NCI-H2171 treated with DMSO at 0.1 percent for 48 hours (cell line): Measurements from ENCODE around the gene AADACL4.
"Not testable (repeated sequence)": the region's sequence is repeated elsewhere in the genome, so short reads cannot be mapped to it uniquely, and the experiment has no call there.

Experiments used
- DNase-seq: peaks from one replicate; lab custom pipeline; 2025; lab: John Stamatoyannopoulos, UW

The AADACL4 gene

DNA sequence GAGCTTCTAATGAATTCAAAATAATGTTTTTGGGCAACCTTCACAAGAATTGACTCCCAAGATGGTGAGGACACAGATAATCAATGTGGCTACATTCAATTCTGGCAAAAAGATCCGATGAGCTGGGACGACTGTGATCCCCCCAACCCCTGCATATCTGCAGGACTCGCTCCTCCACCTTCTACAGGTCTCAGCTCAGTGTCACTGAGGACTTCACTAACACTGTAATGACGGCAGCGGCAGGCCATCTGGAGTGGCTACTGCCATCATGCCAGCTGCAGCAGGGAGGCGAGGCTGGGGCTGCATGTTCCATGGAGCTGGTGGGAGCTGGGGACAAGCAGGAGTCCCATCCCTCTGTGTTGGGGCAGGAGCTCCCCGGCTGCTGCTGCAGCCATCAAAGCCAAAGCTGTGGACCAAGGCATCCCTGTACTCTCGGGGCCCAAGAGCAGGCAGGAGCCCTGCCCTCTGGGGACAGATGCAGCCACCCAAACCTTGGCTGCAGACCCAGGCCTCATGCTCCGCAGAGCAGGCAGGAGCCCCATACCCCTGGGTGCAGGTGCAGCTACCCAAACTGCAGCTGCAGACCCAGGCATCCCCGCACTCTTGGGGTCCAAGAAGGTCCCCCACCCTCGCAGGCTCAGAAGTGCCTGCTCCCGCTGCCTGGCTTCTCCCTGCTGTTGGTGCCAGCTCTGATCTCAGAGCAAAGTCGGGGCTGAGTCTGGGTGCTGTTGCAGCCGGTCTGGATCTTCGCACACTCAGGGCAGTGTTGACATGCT is 13.7 kb upstream of the AADACL4 start:
- no peak for DNase-seq

DNA sequence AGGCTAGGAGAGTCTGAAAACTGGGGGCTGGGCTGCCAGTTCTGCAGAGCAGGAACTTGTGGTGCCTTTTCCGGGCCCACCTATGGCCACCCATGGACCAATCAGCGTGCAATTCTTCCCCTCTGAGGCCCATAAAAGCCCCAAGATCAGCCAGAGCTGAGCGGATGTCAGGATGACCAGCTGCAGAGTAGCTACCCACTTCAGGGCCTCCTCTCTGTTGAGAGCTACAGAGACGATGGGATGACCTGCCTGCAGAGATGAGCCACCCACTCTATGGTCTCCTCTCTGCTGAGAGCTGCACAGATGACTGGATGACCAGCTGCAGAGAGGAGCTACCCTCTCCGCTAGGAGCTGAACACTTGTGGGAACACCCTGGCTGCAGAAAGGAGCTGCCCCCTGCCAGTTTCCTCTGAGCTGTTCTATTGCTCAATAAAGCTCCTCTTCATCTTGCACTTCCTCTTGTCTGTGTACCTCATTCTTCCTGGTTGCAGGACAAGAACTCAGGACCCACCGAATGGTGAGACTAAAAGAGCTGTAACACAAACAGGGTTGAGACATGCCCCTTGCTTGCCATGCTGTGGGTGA is 12.8 kb upstream of the AADACL4 start:
- DNase-seq, result no peak

DNA sequence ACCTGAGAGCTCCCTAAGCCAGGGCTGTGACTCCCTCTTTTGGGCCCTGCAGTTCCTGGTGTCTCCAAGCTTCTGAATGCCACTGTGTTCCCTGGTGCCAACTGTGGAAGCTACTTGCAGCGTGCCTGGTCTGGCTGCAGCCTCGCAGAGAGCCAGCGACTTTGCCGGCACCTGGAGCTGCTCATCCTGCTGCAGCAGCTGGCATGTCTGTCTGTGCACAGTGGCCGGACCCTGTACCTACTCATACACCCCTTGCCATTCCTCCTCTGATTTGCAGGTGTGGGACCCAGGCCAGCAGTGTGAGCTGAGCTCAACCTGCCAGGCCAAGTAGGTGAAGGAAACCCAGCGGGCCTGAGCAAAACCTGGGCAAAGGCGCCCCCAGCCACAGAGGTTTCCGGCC is 12.3 kb upstream of the AADACL4 start:
- DNase-seq, result no peak

DNA sequence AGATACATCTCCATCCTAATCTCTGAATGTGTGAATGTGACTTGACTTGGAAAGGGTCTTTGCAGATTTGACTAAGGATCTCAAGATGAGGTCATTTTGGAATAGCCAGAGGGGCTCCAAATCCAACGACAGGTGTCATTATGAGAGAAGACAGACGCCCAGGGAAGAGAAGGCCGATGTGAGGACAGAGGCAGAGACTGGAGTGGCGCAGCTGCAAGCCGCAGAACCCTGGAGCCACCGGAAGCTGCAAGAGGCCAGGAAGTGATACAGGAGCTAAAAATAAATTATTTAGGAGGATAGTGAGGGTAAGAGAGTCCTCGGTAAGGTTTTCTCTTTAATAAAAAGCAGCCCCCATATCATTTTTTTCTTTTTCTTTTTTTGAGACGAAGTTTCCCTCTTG is 9.7 kb upstream of the AADACL4 start:
- no peak for DNase-seq

DNA sequence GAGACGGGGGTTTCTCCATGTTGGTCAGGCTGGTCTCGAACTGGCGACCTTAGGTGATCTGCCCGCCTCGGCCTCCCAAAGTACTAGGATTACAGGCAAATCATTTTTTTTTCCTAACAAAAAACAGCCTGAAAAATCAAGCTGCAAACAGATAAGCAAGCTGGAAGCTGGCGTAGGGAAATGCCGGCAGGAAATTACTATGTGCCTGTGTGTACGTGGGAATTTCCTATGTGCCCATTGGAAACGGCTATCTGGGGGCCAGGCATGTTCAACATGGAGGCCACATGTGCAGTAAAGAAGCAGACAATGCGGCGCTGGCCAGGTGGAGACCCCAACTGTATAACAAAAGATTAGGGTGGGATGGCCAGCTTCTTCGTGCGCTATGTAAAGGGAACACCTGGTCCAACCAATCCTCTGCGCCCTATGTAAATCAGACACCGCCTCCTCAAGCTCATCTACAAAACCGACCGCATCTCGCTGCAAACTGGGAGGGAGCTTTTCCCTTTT is 9.1 kb upstream of the AADACL4 start:
- no peak for DNase-seq

DNA sequence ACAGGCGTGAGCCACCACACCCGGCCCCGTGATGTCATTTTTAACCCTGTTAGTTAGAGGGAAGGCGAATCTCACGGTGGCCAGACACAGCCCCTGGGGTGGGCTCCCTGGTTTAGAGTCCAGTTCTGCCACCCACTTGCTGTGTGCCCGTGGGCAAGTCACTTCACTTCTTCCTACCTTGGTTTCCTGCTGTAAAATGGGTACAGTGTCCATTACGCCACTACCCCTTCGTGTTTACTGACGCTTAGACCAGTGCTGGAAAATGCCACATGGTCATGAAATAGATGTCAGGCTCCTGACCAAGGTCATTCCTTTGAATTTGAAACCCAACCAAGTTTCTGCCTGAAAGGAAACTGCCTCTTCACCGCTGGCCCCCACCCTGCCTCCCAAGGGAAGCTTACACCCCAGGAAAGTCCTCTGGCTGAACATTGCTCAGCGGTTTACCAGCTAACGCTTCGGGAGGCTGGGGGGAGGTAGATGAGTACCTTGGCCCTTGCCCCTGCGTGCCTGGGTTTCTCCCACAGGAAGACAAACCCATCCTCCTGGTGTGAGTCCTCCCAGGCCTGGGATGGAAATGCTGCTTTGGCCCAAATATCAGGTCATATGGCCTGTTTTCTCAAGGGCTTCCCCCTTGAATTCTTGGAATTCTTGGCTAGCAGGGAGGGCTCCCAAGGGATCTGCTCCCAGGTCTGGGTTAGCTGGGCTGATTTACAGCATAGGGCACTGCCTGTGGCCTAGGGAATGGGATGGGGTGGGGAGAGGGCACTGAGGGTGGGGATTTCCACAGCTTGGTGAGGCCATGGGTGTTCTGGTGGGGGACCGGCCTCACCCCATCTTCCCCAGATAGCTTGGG is 7.6 kb upstream of the AADACL4 start:
- no peak for DNase-seq

DNA sequence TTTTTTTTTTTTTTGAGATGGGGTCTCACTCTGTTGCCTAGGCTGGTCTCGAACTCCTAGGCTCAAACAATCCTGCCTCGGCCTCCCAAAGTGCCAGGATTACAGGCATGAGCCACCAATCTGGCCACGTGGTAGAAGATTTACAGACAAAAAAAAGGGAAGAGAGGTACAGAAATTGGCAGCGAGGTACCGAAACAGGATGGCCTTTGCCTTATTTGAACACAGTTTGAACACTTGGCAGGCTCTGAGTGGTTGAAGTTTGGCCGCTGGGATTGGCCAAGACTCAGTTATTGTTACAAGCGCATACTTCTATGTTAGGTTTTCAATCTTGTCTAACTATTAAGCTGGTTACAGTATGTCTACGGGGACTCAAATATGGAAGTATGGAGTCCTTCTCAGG is 6.2 kb upstream of the AADACL4 start:
- DNase-seq, result no peak

DNA sequence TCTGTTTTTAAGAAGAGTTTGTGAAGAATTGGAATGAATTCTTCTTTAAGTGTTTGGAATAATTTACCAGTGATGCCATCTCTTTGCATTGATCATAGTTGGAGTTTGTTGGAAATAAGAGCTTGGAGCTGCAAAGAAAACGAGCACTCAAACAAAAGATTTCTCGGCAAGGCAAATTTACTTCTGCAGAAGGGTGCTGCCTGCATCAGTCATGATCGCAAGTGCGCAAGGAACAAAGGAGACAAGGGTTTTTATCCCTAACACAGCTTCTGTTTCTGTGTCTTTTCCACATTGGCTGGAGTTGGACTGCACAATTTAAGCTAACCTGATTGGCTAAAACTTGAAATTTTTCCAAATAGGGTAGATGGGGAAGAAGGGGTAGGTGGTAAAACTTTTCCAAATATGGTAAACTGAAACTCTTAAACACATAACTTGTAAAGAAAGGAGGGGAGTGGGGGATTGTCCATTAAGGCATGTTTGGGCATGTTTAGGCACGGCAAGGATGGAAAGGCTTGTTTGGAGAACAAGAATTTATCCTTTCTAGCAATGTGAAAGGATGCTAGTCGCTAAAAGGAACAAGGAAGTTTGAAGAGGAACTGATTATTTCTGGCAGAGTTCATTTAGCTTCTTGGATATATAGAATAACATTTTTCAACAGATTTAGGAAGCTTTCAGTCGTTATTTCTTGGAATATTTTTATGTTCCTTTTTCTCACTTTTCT is 3.5 kb upstream of the AADACL4 start:
- no peak for DNase-seq

DNA sequence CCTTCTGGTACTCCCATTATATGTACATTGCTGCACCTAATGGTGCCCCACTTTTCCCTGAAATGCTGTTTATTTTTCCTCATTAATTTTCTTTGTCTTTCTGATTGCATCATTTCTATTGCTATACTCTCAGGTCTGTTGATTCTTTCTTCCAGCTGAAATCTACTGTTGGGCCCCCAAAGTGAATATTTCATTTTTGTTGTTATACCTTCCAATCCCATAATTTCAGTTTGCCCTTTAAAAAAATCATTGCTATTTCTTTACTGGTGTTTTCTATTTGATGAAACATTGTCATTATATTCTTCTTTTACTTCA is 3.0 kb upstream of the AADACL4 start:
- DNase-seq, result no peak

DNA sequence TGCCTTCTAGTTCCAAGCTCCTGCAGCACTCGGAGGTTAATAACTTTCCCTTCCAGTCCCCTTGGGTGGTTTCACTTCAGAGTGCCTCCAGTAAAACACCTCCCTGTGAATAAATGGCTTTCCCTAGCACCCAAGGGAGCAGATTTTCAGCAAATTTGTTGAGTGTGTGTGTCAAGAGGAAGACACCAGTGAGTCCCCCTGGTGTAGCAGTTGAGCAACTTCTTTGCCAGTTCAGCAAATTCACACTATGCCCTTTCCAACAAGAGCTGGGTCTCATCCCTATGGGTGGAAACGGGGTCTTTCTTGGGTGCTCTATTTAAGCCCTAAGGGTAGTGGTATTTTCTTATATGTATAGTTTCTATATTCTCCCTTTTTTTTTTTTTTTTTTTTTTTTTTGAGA is 806 bp upstream of the AADACL4 start:
- DNase-seq, result no peak

DNA sequence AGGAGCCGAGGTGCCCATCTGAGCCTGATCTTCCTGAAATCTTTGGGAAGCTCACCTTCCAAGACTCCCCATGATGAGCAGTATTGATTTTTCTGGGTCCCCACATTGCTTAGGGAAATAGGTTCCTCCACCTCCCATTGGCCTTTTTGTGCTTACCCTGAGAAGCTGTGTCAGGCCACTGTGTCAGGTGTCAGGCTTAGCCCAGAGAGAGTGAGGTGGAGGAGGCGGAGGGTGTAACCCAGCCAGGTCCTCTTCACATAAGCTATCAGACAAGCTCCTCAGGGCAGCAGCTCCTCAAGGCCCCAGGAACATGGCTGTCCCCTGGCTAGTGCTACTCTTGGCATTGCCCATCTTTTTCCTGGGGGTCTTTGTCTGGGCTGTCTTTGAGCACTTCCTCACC is 352 bp downstream of the AADACL4 start:
- no peak for DNase-seq

DNA sequence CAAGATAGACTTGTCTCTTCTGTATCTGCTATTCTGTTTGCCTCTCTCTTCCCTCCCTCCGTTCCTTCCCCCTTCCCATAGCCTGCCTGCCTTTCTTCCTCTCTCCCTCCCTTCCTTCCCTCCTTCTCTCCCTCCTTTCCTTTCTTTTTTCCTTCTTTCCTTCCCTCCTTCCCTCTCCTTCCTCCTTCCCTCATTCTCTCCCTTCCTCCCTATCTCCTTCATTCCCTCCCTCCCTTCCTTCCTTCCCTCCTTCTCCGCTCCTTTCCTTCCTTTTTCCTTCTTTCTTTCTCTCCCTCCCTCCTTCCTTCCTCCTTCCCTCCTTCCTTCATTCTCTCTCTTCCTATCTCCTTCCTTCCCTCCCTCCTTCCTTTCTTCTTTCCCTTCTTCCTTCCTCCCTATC is 944 bp downstream of the AADACL4 start:
- no peak for DNase-seq

DNA sequence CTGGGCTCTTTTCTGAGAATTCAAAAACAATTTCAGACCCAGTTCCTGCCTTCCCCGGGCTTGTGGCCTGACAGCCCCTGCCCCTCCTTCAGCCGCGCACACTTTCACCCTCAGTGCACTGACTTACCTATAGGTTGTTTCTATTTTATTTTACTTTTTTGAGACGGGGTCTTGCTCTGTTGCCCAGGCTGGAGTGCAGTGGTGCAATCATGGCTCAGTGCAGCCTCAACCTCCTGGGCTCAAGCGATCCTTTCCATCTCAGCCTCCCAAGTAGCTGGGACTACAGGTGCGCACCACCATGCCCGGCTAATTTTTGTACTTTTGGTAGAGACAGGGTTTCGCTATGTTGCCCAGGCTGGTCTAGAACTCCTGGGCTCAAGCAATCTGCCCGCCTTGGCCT is 1.5 kb downstream of the AADACL4 start:
- not testable (repeated sequence) for DNase-seq

DNA sequence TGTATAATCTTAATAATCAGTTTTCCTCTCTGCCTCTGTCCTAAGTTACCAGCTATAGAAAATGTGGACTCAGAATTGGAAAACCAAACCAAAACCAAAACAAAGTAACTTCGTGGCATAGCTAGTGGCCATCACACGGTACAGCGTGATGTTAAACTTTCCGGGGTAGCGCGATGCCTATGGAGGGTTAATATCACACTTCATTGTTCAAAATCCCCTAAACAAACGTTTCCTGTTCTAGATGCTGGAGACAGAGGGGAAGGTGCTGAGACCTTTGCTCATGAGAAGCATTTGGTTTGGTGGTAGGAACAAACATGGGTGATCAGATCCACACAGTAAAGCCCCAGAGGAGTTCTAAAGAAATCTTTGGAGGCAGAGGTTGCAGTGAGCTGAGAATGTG is 4.9 kb downstream of the AADACL4 start:
- DNase-seq, result no peak

DNA sequence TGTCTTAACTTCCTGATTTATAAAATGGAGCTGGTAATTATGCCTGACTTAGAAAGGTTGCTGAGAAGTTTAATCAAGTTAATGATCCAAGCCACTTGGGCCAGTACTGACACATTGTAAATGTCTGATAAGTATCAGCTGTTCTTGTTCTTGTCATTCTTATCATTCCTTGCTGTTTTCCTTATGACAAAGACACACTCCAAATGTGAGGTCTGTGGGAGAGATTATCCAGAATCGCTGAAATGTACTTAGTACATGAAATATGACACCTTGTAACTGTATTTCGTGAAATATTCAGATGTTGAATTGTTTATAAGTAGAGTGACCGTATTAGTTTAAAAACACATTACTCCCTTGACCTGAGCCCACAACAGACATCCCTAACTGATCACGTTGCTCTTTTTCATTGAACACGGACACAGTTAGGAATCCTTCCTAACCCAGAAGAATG is 6.1 kb downstream of the AADACL4 start:
- DNase-seq, result no peak

DNA sequence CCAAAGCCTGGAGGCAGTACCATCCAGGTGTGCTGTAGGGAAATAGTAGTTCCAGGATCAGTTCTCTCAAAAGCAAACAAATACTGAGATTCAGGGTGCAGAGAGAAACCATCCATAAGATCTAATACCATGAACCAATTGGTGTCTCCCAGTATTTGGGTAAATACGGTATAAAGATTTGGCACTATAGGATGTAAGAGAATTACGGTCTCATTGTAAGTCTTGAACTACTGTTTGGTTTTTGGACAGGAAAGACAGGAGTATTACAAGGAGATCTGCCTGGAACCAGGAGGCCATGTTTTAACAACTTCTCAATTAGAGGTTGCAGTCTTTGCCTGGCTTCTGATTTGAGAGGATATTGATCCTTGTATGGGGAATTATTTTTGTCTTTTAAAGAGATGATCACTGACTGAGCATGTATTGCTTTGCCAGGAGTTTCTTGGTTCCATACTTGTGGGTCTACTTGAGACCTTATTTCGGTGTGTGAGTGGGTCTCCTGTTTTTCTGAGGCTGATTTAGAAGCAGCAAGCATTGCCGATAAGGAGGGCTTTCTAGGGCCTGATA is 10.2 kb downstream of the AADACL4 start:
- no peak for DNase-seq

DNA sequence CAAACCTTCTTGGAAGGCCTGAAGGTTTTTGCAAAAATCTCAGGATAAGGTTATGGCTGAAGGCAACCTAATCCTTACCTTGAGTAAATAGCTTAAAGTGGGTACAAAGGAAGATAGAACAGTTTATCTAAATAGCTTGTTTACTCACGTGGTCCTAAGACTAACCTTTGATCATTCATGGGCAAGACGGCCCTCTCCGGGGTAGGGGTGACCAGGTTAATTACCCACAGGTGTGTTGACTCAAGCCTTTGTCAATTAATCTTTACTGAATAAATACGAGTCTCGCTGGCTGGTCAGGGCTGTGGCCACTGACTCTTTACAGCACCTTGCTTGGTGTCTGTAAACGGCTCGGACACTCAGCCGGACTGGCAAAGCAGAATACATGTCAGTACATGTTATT is 10.8 kb downstream of the AADACL4 start:
- no peak for DNase-seq

DNA sequence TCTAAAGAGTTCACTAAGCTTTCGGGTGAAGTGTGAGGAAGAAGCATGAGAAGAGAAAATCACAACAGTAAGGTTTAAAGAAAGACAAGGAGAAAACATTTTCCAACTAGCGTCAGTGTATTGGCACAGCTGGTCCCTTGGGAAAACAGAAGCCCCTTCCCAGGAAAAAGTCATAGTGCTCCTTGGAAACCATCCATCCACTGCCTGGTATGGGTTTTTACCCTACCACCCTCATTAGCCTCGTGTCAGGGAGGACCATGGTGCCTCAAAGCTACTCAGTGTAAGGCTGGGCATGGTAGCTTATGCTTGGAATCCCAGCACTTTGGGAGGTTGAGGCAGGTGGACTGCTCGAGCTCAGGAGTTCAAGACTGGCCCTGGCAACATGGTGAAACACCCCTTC is 12.7 kb downstream of the AADACL4 start:
- DNase-seq, result no peak

DNA sequence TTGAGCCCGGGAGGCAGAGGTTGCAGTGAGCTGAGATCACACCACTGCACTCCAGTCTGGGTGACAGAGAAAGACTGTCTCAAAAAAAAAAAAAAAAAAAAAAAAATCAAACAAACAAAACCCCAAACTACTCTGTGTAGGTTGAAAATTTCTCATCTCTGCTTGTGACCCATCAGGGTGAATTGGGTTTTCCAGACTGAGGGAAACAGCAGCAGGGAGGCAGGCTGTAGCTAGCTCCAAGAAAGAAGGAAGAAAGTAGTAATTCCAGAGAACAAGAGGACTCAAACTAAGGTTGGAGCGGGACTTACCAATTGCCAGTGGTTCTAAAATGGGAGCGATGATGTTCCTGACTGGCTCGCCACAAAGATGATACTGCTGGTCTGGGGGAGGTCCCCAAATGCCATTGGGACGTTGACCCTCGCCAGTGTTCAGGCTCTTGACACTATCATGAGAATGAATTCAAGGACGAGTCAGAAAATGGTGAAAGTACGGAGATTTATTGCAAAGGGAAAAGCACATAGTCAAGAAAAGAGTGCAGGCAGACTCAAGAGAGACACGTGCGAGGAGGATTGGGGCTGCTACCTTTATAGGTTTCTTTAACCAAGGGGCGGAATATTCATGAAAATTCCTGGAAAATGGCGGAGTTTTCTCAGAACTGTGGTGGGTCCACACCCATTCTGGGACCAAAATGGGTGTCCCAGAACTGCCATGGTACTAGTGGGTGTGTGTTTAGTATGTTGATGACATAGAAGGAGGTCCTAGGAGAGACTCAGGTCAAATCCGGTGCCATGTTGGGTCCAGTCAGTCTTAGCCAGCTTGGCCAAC is 13.4 kb downstream of the AADACL4 start:
- no peak for DNase-seq

DNA sequence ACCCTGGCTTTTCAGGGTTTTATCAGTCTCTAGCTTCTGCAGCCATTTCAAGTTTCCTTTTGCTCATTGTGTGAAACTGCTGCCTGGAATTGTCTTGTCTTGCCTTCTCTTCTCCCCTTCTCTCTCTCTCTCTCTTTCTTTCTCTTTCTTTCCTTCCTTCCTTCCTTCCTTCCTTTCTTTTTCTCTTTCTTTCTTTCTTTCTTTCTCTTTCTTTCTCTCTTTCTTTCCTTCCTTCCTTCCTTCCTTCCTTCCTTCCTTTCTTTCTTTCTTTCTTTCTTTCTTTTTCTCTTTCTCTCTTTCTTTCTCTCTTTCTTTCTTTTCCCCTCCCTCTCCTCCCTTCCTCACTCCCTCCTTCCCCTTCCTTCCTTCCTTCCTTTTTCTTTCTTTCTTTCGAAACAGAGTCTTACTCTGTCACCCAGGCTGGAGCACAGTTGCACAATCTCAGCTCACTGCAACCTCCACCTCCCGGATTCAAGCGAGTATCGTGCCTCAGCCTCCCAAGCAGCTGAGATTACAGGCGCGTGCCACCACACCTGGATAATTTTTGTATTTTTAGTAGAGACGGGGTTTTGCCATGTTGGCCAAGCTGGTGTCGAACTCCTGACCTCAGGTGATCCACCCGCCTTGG is 14.1 kb downstream of the AADACL4 start:
- DNase-seq, result not testable (repeated sequence)
